ENCODE results near the gene C6orf120.

- TF ChIP-seq CTCF (conservative IDR thresholded peaks at IDR 0.05; ENCODE audit: low read depth, low read length): no peak
- TF ChIP-seq EZH2 (IDR thresholded peaks at IDR 0.05; ENCODE audit: low read length, unreplicated experiment): no peak
- no peak for TF ChIP-seq EZH2phosphoT487 (IDR thresholded peaks at IDR 0.05; ENCODE audit: borderline replicate concordance, low read length)
Observed at GRCh38 chr6:169692516-169692915, 9.4 kb upstream of the C6orf120 start.

All from PC-3 (cell line).